Iris pigment epithelial cell (primary cell): ENCODE results near the gene KSR1.
"Not testable (repeated sequence)": the region's sequence is repeated elsewhere in the genome, so short reads cannot be mapped to it uniquely, and the experiment has no call there.

Experiments used
- DNase-seq: peaks from one replicate; pipeline ENCODE4 v3.0.0-alpha.2; 2011; ENCODE audit warnings: low read depth

KSR1 gene

DNA sequence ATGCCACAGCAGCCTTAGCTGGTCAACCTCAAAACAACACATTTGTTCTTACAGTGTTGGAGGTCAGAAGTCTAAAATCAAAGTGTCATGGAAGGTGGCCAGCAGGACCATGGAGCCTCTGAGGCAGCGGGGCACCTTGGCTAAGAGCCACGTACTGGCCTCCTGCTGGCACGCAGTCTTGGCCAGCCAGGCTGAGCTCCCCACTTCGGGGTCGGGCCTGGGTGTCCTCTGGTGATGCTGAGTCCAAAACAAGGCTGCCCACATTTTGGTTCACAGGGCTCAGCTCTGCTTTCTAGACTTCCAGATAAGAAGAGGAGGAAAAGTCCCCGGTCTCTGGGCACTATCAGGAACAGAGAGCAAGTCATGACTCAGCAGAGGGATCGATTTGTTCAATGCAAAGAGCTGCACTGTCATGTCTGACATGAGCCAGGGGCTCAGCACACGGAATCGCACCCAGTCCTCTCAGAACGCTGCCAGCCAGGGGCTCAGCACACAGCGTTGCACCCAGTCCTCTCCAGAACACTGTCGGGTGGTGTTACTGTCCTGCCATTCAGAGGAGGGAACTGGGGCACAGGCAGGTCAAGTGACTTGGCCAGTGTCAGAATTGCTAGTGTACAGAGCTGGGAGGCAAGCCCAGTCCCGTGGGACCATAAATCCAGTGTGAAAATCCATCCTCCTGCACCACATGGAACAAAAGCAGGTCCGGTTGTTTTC is 177.2 kb downstream of the KSR1 start:
- no peak for DNase-seq

DNA sequence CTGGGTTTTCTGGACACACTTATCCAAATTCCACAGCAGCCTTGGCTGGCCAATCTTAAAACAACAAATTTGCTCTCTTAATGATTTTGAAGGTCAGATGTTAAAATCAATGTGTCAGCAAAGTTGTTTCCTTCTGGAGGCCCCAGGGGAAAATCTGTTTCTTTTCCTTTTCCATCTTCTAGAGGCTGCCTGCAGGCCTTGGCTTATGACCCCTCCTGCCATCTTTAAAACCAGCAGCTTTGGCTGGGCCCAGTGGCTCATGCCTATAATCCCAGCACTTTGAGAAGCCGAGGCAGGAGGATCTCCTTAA is 177.7 kb downstream of the KSR1 start:
- DNase-seq: no peak

DNA sequence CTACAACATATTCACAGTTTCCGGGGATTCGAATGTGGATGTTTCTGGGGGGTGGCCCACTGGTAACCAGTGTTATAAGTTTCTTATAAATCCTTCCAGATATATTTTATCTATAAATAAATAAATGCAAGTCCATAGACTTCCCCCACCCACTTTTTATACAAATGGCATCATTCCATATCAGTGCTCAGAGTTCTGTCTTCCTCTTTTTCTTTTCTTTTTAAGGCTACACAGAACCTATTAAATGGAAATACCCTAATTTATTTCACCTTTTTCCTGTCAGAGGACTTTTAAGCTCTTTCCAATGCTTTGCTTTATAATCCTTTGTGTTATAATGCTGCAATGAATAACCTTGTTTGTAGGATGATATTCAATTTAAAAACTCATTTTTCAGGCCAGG is 178.5 kb downstream of the KSR1 start:
- no peak for DNase-seq

DNA sequence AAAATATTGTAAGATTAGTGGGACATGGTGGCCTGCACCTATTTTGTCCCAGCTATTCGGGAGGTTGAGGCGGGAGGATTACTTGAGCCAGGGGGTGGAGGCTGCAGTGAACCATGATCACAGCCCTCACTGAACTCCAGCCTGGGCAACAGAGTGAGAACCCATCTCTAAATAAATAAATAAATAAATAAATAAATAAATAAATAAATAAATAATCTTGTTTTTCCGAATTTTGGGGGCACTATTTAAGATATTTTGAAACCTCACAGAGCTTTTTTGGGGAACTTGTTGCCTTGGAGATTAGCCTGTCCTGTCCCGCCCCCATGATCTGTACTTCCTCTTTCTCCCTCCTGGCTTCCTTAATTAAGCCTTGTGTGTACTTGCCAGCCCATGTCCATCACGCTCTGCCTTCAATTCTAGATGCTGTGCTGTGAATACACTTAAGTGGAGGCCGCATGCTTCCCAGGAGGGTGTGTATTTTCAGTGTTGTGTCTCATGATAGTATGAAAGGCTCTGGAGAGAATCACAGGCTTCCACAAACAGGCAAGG is 179.1 kb downstream of the KSR1 start:
- no peak for DNase-seq

DNA sequence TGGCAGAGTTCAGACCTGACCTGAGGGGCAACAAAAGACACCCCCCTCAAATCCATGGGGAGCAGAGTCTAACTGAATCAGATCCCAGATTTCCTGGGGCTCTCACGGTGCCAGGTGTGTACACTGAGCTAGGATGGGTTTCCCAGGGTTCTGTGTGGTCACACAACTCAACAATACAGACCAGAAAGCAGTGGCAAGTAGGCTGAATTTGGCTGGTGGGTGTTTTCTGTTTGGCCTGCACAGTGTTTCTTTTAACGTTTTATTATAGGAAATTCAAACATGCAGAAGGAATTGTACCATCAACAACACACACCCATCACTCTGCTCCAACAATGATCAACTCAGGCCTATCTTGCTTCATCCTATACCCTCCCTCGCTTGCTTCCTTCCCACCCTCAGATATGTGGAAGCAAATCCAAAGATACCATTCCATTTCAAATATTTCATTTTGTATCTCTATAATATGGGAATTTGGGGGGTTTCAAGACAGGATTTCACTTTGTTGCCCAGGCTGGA is 179.8 kb downstream of the KSR1 start:
- DNase-seq: not testable (repeated sequence)

DNA sequence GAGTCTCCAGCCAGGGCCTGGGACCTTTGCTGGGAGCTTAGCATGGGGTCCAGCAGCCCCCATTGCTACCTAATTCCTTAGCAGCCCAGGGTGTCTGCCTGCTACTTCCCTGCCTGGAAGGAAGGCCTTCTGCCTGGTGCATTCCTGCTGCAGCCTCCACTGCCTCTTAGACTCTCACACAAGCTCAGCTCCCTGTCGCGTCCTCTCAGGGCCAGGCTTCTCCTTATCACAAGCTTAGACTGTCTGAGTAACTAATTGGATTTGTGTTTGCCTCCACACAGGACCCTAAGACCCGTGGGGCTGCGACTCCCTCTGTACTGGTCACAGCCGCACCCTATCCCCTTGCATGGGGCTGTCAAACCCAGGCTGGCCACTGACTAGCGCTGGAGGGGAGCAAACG is 181.6 kb downstream of the KSR1 start:
- DNase-seq: not testable (repeated sequence)

DNA sequence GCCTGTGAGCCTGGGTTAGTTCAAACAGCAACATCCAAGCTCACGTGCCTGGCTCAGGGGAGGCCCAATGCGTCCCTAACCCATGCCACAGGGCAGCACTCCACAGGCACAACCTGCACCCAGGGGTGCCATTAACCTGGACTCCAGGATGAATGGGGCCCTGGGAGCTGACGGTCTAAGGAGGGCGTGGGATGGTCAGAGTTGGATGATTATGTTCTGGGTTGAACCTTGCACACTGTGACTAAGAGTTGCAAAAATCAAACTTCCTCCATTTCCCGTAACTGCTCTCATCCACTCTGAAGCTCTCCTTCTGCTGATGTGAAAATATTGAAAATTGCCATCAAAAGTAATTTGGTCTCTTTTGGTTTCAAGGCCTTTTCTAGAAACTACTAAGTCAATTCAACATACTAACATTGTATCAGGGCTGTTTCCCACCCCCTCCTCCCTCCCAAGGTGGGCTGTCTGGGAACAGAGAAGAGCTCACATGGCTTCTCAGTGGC is 182.2 kb downstream of the KSR1 start:
- DNase-seq: not testable (repeated sequence)

DNA sequence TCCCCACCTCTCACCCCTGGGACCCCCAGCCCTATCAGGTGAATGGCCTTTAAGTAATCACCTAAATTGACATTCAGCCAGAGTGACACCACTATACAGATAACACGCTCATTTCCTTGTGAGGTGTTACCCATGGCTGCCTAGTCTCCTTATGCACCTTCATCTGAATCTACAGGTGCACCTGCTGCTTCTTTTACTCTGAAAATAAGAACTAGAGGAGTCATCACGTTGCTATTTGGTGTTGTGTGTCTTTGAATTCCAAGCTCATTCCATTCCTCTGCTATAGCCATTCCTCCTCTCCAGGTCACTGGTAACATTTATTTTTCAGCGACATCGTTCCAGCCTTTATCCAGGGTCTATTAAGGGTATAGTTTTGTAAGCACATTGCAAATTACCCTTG is 184.5 kb downstream of the KSR1 start:
- no peak for DNase-seq

DNA sequence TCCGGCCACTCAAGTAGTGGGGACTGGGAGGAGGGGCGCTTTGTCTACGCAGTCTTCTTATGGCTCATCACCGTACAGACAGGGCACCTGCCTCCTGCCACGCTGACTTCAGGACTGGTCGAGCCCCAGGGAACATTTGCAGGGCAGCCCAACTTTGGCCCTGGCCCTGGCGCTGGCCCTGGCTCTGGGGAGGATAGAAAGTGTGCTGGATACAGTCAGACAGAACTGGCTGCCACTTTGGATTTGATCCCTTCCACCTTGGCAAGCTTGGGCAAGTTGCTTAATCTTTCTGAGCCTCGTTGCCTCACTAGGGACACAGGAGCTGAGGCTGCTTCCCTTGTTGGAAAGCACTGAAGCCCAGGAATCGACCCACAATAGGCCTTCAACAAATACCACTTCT is 188.3 kb downstream of the KSR1 start:
- no peak for DNase-seq

DNA sequence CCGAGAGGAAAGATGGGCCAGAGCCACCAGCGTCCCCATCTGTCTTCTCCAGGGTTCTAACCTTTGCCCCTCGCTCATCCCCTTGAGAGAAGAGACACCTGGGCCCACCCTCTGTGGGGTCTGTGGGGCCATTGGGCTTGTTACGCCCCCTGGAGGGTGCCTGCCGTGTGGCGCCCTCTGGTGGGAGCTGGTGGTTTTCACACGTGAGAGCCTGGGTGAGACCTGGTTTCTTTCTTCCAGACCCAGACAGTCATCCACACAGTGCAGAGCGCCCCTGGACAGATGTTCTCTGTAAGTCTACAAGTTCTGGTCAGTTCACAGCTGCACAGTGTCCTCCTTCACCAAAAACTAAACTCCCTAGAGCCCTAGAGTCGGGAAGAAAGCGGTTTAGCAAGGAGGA is 189.4 kb downstream of the KSR1 start:
- DNase-seq: not testable (repeated sequence)

DNA sequence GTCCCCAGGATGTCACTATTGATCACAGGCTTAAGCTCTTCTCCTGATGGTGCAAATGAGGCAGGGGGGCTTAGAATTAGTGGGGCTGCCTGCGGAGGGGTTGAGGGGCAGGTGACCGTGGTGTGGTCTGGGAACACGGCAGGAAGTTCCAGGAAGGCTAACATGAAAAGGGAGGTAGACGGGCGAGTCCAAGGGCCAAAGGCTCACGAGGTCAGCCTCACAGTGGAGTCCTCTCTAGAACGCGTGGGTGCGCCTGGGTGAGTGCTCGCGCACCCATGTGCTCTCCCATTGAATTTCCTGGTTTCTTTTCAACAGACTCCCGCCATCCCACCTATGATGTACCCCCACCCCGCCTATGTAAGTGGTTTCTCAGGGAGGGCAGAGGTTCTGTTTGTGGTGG is 190.0 kb downstream of the KSR1 start:
- no peak for DNase-seq

DNA sequence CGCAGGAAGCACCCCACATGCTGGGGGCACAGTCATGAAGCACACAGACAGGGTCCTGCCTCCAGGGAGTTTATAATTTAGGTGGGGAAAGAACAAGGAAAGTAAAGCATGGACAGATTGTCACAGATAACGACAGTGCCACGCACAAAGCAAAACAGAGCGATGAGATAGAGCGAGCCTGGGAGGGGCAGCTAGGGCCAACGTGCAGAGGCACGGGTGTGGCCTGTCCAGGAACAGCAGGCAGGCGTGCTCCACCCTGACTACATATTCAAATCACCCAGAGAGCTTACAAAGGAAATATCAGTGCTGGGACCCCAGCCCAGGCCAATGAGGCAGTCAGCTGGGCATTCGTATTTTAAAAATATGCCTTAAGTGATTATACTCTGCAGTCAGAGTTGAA is 191.5 kb downstream of the KSR1 start:
- DNase-seq: no peak

DNA sequence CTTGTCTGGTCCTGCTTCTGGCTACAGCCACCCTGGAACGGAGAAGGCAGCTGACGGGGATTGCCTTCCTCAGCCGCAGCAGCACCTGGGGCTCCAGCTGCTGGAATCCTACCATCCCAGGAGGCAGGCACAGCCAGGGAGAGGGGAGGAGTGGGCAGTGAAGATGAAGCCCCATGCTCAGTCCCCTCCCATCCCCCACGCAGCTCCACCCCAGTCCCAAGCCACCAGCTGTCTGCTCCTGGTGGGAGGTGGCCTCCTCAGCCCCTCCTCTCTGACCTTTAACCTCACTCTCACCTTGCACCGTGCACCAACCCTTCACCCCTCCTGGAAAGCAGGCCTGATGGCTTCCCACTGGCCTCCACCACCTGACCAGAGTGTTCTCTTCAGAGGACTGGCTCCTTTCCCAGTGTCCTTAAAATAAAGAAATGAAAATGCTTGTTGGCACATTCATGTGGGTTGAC is 192.9 kb downstream of the KSR1 start:
- not testable (repeated sequence) for DNase-seq

DNA sequence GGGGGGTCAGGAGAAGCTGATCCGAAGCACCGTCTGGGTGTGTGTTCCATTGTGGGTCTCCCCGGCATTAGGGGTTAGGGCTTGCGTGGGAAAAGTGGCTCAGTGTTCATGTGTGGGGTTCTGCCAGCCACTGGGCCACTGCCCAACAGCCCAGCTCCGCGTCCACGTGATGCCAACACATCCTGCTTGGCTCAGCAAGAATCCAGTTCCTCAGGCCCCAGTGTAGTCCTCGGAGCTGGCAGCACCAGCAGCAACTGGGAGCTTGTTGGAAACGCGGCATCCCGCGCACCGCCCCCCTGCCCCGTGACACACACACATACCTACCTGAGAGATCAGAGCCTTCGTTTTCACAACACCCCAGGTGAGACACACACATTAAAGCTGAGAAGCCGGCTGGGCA is 193.7 kb downstream of the KSR1 start:
- DNase-seq: no peak

DNA sequence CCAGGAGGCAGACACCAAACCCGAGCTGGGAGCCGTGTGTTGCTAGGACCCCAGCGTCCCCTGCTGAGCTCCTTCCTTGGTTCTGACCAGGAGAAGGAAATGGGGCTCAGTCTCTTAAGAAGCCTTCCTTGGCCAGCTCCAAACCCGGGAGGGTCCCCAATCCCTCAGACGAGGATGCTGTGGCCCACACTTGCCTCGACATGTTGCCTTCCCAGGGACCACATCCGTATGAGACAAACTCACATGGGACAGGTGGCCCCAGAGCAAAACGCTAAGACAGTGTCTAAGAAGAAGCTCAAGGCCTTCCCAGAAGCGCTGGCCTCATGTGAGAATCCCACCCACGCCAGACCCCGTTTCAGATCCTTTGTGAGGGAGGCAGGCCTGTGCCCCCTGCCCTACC is 194.6 kb downstream of the KSR1 start:
- no peak for DNase-seq

DNA sequence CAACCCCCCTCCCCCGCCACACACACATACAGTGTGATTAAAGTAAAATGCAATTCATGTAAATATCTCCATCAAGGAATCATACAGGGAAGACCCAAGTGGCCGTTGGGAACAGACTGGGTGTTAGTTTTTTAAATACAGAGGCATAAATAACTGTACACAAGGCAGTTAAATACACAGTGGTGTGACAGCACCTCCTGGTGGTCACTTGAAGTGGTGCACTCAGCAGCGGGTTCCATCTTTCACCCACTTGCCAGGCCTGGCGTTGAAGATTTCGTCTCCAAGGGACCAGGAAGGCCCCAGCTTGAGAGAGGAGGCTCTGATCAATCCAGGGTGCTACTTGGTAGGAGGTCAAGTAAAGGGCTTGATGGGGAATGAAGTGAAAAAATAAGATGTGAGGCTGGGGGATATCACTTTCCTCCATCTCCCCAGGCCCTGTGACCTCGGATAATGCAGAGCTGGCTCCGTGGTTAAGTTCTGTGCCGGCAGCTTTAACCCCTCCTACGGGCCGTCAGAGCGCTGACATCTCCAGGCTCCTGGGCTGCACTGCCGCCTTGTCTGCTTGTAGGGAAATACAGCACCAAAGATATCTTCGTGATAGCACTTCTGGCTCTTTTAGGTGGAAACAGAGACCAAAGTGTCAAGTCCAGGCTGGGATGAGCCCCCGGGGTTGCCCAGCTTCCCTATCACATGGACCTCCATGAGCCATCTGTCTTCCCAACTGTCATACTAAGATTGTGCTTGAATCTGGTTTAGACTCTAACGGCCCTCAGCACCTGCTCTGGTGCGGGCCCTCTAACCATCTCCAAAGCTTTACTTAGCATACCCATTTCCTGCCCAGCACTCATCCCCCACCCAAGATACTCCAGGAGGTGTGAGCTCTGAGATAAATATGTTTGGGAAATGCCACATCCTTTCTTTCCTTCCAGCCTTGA is 195.4 kb downstream of the KSR1 start:
- peak; percentile 16 for DNase-seq

DNA sequence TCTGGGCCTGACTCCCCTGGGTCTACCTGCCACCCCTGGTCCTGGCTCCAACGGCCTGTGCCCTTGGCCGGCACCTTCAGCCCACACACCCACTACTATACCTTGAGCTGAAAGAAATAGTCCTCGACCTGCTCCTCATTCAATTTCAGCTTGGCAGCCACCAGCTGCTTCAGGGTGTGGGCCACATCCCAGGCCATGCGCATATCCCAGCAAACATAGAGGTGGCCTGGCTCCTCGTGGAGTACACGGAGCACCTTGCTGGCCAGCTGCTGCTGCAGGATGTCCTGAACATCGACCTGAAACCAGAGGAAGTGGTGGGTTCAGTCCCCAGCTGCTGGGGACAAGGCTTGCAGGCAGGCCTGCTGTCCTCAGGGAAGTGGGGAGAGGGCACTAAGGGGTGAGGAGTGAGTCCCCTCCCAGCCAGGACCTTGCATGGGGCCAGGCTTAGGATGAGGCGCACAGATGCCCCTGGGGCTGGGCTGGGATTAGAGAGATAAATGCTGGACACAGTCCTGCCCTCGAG is 197.3 kb downstream of the KSR1 start:
- DNase-seq: not testable (repeated sequence)

DNA sequence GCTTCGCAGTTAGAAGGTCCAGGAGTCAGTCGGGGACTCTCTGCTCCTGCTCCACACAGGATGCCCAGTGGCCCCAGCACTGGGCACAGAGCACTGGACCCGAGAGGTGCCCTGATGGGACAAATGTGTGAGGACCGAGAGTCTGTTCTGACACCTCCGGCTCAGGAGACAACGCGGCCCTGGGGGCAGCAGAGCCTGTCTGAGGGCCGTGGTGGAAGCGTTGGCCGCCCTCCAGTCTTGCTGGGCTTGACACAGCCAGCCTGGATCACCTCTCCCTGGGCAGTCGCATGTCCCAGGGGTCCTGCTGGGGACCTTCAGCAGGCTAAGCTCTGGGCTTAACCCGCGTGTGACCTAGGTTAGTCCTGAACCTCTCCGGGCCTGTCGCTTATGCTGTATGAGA is 197.9 kb downstream of the KSR1 start:
- no peak for DNase-seq

DNA sequence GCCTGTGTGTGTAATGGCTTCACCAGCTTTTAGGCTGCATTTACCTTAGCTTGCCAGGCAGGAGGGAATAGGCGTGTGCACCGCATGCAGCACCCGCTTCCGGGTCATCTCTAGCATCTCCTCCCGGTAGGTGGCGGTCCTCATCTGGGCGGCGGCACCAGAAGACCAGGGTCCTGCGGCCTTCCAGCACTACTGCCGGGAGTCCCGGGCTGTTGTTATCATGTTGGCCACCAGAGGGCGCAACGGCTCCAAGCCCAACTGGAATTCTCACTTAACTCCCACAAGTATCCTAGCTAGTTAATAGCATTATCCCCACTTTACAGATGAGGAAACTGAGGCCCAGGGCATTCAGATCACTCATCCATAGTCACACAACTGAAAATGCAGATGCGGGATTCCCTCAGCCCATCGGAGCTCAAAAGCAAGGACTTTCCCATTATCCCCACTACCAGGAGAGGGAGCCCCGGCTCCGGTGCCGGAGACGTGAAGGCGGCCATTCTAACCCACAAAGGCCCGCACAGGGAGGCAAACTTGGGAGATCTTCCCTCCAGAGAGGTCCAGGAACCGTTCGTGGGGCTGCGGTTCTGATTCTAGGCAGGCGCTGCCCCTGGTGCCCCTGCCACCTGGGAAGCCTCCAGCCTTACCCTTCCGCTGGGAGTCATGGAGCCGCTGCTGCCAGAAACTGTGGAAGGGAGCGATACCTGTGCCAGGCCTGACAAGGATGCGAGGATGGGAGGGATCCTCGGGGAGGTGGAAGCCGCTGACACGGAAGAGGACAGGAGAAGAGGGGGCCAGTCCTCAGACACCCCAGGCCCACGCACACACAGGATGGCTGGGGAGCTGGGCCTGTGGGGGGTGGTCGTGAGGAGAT is 198.6 kb downstream of the KSR1 start:
- peak; percentile 42 for DNase-seq

DNA sequence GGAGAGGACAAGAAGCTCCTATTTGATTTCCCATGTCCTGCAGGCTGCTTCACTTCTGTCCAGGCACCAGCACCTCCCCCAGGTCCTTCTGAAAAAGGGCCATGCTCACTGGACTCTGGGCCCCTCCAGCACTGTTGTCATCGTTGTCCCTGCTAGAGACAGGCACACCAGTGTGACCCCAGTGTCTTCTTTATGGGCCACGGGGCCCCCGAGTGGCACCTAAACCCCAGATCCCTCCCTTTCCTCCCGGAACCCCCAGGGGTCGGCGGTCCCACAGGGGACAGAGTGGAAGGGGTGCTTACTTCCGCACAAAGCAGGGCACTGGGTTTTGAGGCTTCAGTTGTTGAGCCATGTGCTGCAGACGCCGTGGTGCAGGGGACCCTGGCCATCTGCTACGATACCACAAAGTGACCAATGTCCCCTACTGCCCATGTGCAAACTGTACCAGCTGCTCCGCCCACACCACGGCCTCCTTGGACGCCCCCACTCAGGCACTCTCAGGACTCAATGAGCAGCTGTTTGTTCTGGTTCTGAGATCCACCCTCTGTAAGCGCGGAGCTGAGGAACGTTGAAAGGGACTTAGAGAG is 199.4 kb downstream of the KSR1 start:
- DNase-seq: not testable (repeated sequence)

DNA sequence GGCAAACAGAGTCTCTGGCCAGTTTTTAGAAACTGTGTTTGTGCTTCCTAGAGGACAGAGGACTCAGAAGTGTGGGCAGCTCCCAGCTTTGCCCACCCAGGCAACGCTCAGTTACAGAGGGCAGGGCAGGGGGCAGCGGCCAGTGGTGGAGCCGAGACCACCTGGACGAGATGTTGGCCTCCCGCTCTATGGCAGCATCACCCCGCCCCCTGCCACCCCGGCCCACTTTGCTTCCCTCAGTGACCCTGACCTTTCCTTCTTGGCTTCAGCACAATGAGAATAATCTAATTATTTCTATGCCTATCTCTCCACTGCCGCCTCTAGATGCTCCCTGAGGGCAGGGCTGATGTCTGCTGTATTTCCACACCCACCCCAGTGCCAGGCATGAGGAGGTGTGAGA is 200.4 kb downstream of the KSR1 start:
- DNase-seq: not testable (repeated sequence)
